ENCODE measurements around the gene CCL8.

The CCL8 gene

GRCh38 chr17:34370376-34370996 is 51.3 kb downstream of the CCL8 start:
- TF ChIP-seq, protein P1, sequence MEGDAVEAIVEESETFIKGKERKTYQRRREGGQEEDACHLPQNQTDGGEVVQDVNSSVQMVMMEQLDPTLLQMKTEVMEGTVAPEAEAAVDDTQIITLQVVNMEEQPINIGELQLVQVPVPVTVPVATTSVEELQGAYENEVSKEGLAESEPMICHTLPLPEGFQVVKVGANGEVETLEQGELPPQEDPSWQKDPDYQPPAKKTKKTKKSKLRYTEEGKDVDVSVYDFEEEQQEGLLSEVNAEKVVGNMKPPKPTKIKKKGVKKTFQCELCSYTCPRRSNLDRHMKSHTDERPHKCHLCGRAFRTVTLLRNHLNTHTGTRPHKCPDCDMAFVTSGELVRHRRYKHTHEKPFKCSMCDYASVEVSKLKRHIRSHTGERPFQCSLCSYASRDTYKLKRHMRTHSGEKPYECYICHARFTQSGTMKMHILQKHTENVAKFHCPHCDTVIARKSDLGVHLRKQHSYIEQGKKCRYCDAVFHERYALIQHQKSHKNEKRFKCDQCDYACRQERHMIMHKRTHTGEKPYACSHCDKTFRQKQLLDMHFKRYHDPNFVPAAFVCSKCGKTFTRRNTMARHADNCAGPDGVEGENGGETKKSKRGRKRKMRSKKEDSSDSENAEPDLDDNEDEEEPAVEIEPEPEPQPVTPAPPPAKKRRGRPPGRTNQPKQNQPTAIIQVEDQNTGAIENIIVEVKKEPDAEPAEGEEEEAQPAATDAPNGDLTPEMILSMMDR (IDR thresholded peaks at IDR 0.05; ENCODE audit: insufficient read depth, missing control alignments), result no peak
- no peak for DNase-seq (ENCODE audit: insufficient read length, low spot score)
- FAIRE-seq, result no peak

GRCh38 chr17:34370997-34371395 is 51.8 kb downstream of the CCL8 start:
- TF ChIP-seq, protein P1 (IDR thresholded peaks at IDR 0.05; ENCODE audit: insufficient read depth, missing control alignments), result no peak
- FAIRE-seq, result no peak

More at GRCh38 chr17:34370997-34371395, 51.8 kb downstream of the CCL8 start:
- no peak for DNase-seq (ENCODE audit: insufficient read length, low spot score)
